ENCODE measurements around the gene FANCI.

The FANCI gene

DNA sequence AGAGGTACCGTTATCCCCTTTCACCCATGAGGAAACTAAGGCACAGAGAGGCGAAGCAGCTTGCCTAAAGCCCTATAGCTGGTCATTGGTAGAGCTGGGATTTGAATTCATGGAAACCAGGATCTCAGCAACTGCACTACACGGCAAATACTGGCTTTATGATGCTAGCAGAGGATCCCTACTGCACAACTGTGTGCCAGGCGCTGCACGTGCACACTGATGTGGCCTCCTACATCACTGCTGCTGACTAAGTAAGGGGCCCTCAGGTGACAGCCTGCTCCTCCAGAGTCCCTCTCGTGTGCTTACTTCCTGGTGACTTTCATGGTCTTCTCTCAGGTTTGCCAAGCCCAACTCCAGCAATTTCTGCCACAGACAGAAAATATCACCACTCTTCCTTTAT, 94.3 kb downstream of the FANCI start:
- H3K27me3 ChIP-seq (ENCODE audit: control insufficient read depth in 3 of 3, insufficient read depth in 3 of 3, low read depth in 1 of 3, low read length in 3 of 3) = peaks cover 0 to 56% (median 21%) of the 10 kb centered on the region in 3 experiments
- WGBS, 2 donors (ENCODE audit: extremely low coverage in 2 of 2, insufficient read length in 2 of 2, insufficient replicate concordance in 1 of 2) = no CpG with 5 or more reads among the region's 6 CpGs
- H2BK5ac ChIP-seq (ENCODE audit: low read length) = no peak overlapping the region

DNA sequence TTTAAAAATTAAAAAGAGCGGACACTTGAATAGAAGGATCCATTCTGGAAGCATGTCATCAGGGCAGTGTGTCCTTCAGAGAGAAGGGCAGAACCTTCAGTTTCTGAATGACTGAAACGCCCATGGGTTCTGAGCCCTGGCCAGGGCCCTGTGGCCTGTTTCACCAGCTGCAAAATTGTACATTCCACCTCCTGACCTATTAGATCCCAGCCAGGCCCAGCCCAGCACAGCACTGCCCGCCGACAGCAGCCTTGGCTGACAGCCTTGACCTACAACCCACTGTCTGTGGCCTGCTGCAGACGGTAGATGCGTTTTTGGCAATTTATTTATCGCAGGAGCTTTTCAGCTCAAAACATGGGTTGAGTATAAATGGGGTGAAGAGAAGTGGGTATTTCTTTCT, 96.8 kb downstream of the FANCI start:
- Histone ChIP-seq H4K8ac (ENCODE audit: low read depth, low read length) (no peak overlapping the region), H2BK12ac (ENCODE audit: low read length) (no peak overlapping the region), H3K9ac (ENCODE audit: low read depth, low read length, poor library complexity) (no peak overlapping the region), H4K91ac (ENCODE audit: low read depth, low read length, poor library complexity) (no peak overlapping the region), H3K14ac (ENCODE audit: low read length) (no peak overlapping the region), H3K27ac (replicated peaks; ENCODE audit: low read length) (no peak overlapping the region), H2BK5ac (ENCODE audit: low read length) (no peak overlapping the region), H3K4me3 (ENCODE audit: low read length in 2 of 2) (no peak overlapping the region), H3K4me2 (ENCODE audit: insufficient read depth, low read length, poor library complexity, severe bottlenecking) (no peak overlapping the region), H3K23ac (ENCODE audit: low read depth, low read length, poor library complexity) (no peak overlapping the region), H2BK120ac (ENCODE audit: low read depth, low read length) (no peak overlapping the region), H2BK15ac (ENCODE audit: low read length) (no peak overlapping the region), H3K4me1 (ENCODE audit: control insufficient read depth in 2 of 2, insufficient read depth in 1 of 2, low read depth in 1 of 2, low read length in 2 of 2) (no peaks in the 10 kb centered on the region), H2AFZ (ENCODE audit: low read length) (no peak overlapping the region), H3K36me3 (replicated peaks in 1 of 2; ENCODE audit: control insufficient read depth in 2 of 2, insufficient read depth in 2 of 2, low read length in 2 of 2) (no peaks in the 10 kb centered on the region), H3K4ac (ENCODE audit: low read length) (no peak overlapping the region), H3K79me1 (ENCODE audit: low read depth, low read length) (no peaks in the 10 kb centered on the region), H3K18ac (ENCODE audit: low read length) (no peak overlapping the region), H3K9me3 (replicated peaks in 1 of 2; ENCODE audit: control insufficient read depth in 2 of 2, insufficient read depth in 1 of 2, low read depth in 1 of 2, low read length in 2 of 2) (no peaks in the 10 kb centered on the region), H2AK5ac (ENCODE audit: low read depth, low read length) (no peak overlapping the region), H3K27me3 (ENCODE audit: control insufficient read depth in 3 of 3, insufficient read depth in 3 of 3, low read depth in 1 of 3, low read length in 3 of 3) (peaks cover 0 to 66% (median 17%) of the 10 kb centered on the region in 3 experiments)
- no CpG with 5 or more reads among the region's 7 CpGs for WGBS, 2 donors (ENCODE audit: extremely low coverage in 2 of 2, insufficient read length in 2 of 2, insufficient replicate concordance in 1 of 2)
- no peak for DNase-seq (ENCODE audit: low spot score)

More for the DNA sequence above, 94.3 kb downstream of the FANCI start:
- H2BK15ac ChIP-seq (ENCODE audit: low read length) = no peak overlapping the region
- H2AK5ac ChIP-seq (ENCODE audit: low read depth, low read length) = no peak overlapping the region
- no peak overlapping the region for H3K4me3 ChIP-seq (ENCODE audit: low read length in 2 of 2)
- H3K36me3 ChIP-seq (replicated peaks in 1 of 2; ENCODE audit: control insufficient read depth in 2 of 2, insufficient read depth in 2 of 2, low read length in 2 of 2) = peaks cover 3 to 4% of the 10 kb centered on the region in 2 donors
- H3K18ac ChIP-seq (ENCODE audit: low read length) = no peak overlapping the region
- no peak overlapping the region for H3K27ac ChIP-seq (replicated peaks; ENCODE audit: low read length)
- peaks cover 9% of the 10 kb centered on the region for H3K79me1 ChIP-seq (ENCODE audit: low read depth, low read length)
- no peak overlapping the region for H3K9ac ChIP-seq (ENCODE audit: low read depth, low read length, poor library complexity)
- no peak overlapping the region for H3K4me2 ChIP-seq (ENCODE audit: insufficient read depth, low read length, poor library complexity, severe bottlenecking)
- H2BK120ac ChIP-seq (ENCODE audit: low read depth, low read length) = no peak overlapping the region
- no peak overlapping the region for H4K8ac ChIP-seq (ENCODE audit: low read depth, low read length)
- H3K23ac ChIP-seq (ENCODE audit: low read depth, low read length, poor library complexity) = no peak overlapping the region
- peaks cover 3% of the 10 kb centered on the region in 2 donors for H3K4me1 ChIP-seq (ENCODE audit: control insufficient read depth in 2 of 2, insufficient read depth in 1 of 2, low read depth in 1 of 2, low read length in 2 of 2)
- no peak overlapping the region for H3K14ac ChIP-seq (ENCODE audit: low read length)
- no peak overlapping the region for H4K91ac ChIP-seq (ENCODE audit: low read depth, low read length, poor library complexity)
- no peak for DNase-seq (ENCODE audit: low spot score)
- no peak overlapping the region for H3K4ac ChIP-seq (ENCODE audit: low read length)
- H3K9me3 ChIP-seq (replicated peaks in 1 of 2; ENCODE audit: control insufficient read depth in 2 of 2, insufficient read depth in 1 of 2, low read depth in 1 of 2, low read length in 2 of 2) = no peaks in the 10 kb centered on the region
- no peak overlapping the region for H2AFZ ChIP-seq (ENCODE audit: low read length)
- H2BK12ac ChIP-seq (ENCODE audit: low read length) = no peak overlapping the region

DNA sequence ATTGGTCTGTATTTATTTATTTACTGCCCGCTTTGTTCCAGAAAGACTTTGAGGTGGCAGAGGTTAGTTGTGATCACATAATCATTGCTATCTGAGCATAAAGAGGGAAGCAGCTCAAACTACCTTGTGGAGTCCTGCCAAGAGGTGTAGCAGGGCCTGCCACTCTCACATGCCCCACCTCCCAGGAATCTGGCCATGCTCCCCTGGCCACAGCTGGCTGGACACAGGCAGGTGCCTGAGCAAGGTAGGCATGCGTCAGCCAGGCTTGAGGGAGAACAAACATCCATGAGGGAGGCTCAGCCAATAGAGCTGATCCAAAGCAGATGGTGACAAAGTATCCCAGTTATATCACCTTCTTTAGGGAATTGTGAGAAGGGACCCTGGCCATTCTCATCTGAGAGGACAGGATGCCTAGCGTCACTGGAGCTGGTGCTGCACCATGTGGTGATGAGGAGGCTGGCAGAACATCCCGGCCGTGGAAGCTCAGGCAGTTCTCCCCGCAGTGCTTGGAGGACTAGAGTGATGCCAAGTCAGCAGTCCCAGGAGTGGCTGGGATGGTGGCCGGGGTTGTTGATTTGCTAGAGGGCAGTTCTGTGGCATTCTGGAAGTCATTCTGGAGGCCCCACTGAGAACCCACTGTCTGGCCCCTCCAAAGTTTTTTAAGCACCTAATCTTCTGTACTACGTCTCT, 97.7 kb downstream of the FANCI start:
- H4K8ac ChIP-seq (ENCODE audit: low read depth, low read length) = no peak overlapping the region
- H3K4me2 ChIP-seq (ENCODE audit: insufficient read depth, low read length, poor library complexity, severe bottlenecking) = no peak overlapping the region
- H4K91ac ChIP-seq (ENCODE audit: low read depth, low read length, poor library complexity) = no peak overlapping the region
- H2BK12ac ChIP-seq (ENCODE audit: low read length) = no peak overlapping the region
- H3K4ac ChIP-seq (ENCODE audit: low read length) = no peak overlapping the region
- H3K36me3 ChIP-seq (replicated peaks in 1 of 2; ENCODE audit: control insufficient read depth in 2 of 2, insufficient read depth in 2 of 2, low read length in 2 of 2) = no peaks in the 10 kb centered on the region
- peaks cover 0 to 64% (median 11%) of the 10 kb centered on the region in 3 experiments for H3K27me3 ChIP-seq (ENCODE audit: control insufficient read depth in 3 of 3, insufficient read depth in 3 of 3, low read depth in 1 of 3, low read length in 3 of 3)
- peak overlapping the region; percentile 49 for H3K18ac ChIP-seq (ENCODE audit: low read length)
- no peak for DNase-seq (ENCODE audit: low spot score)
- no peaks in the 10 kb centered on the region for H3K9me3 ChIP-seq (replicated peaks in 1 of 2; ENCODE audit: control insufficient read depth in 2 of 2, insufficient read depth in 1 of 2, low read depth in 1 of 2, low read length in 2 of 2)
- peaks cover 0 to 4% of the 10 kb centered on the region in 2 donors for H3K4me1 ChIP-seq (ENCODE audit: control insufficient read depth in 2 of 2, insufficient read depth in 1 of 2, low read depth in 1 of 2, low read length in 2 of 2)
- H3K79me1 ChIP-seq (ENCODE audit: low read depth, low read length) = no peaks in the 10 kb centered on the region
- H2AK5ac ChIP-seq (ENCODE audit: low read depth, low read length) = no peak overlapping the region
- no CpG with 5 or more reads among the region's 8 CpGs for WGBS, 2 donors (ENCODE audit: extremely low coverage in 2 of 2, insufficient read length in 2 of 2, insufficient replicate concordance in 1 of 2)
- H3K4me3 ChIP-seq (ENCODE audit: low read length in 2 of 2) = no peak overlapping the region
- no peak overlapping the region for H3K14ac ChIP-seq (ENCODE audit: low read length)
- H2BK5ac ChIP-seq (ENCODE audit: low read length) = no peak overlapping the region
- H2BK120ac ChIP-seq (ENCODE audit: low read depth, low read length) = no peak overlapping the region
- no peak overlapping the region for H2BK15ac ChIP-seq (ENCODE audit: low read length)
- H2AFZ ChIP-seq (ENCODE audit: low read length) = no peak overlapping the region
- peak overlapping the region; percentile 26 for H3K23ac ChIP-seq (ENCODE audit: low read depth, low read length, poor library complexity)
- H3K27ac ChIP-seq (replicated peaks; ENCODE audit: low read length) = no peak overlapping the region
- H3K9ac ChIP-seq (ENCODE audit: low read depth, low read length, poor library complexity) = no peak overlapping the region

DNA sequence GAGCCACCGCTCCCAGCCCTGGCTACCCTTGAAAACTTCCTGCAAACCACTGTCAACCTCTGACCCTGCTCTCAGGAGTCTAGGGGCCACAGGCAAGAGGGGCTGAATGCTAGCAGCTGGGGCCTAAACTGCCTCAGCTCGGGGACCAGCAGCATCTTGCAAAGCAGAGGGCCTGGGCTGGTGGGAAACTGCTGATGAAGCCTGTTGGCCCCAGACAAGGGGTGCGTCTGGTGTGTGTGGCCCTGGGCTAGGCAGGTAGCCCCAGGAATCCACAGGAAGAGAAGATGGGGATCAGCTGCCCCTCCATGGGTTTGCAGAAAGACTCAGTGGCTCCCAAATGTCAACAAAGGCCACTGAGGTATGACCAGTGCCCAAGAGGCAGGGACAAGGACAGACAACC, 99.1 kb downstream of the FANCI start:
- H3K23ac ChIP-seq (ENCODE audit: low read depth, low read length, poor library complexity) = no peak overlapping the region
- H3K18ac ChIP-seq (ENCODE audit: low read length) = no peak overlapping the region
- no peak for DNase-seq (ENCODE audit: low spot score)
- no peak overlapping the region for H4K8ac ChIP-seq (ENCODE audit: low read depth, low read length)
- H3K9me3 ChIP-seq (replicated peaks in 1 of 2; ENCODE audit: control insufficient read depth in 2 of 2, insufficient read depth in 1 of 2, low read depth in 1 of 2, low read length in 2 of 2) = no peaks in the 10 kb centered on the region
- no peak overlapping the region for H3K14ac ChIP-seq (ENCODE audit: low read length)
- no peak overlapping the region for H2BK12ac ChIP-seq (ENCODE audit: low read length)
- H3K36me3 ChIP-seq (replicated peaks in 1 of 2; ENCODE audit: control insufficient read depth in 2 of 2, insufficient read depth in 2 of 2, low read length in 2 of 2) = no peaks in the 10 kb centered on the region
- H3K9ac ChIP-seq (ENCODE audit: low read depth, low read length, poor library complexity) = no peak overlapping the region
- no CpG with 5 or more reads among the region's 3 CpGs for WGBS, 2 donors (ENCODE audit: extremely low coverage in 2 of 2, insufficient read length in 2 of 2, insufficient replicate concordance in 1 of 2)
- peak overlapping the region; percentile 51 for H2AK5ac ChIP-seq (ENCODE audit: low read depth, low read length)
- H3K4me2 ChIP-seq (ENCODE audit: insufficient read depth, low read length, poor library complexity, severe bottlenecking) = no peak overlapping the region
- no peak overlapping the region for H2BK15ac ChIP-seq (ENCODE audit: low read length)
- no peak overlapping the region for H2BK120ac ChIP-seq (ENCODE audit: low read depth, low read length)
- peaks cover 0 to 8% of the 10 kb centered on the region in 2 donors for H3K4me1 ChIP-seq (ENCODE audit: control insufficient read depth in 2 of 2, insufficient read depth in 1 of 2, low read depth in 1 of 2, low read length in 2 of 2)
- H2AFZ ChIP-seq (ENCODE audit: low read length) = no peak overlapping the region
- H2BK5ac ChIP-seq (ENCODE audit: low read length) = peak overlapping the region; percentile 17
- H3K4ac ChIP-seq (ENCODE audit: low read length) = no peak overlapping the region
- no peak overlapping the region for H3K4me3 ChIP-seq (ENCODE audit: low read length in 2 of 2)
- no peak overlapping the region for H3K27ac ChIP-seq (replicated peaks; ENCODE audit: low read length)
- H3K27me3 ChIP-seq (ENCODE audit: control insufficient read depth in 3 of 3, insufficient read depth in 3 of 3, low read depth in 1 of 3, low read length in 3 of 3) = peaks cover 0 to 64% (median 3%) of the 10 kb centered on the region in 3 experiments
- H4K91ac ChIP-seq (ENCODE audit: low read depth, low read length, poor library complexity) = no peak overlapping the region
- H3K79me1 ChIP-seq (ENCODE audit: low read depth, low read length) = no peaks in the 10 kb centered on the region
